ENCODE data around the gene PARD6B.

DNA sequence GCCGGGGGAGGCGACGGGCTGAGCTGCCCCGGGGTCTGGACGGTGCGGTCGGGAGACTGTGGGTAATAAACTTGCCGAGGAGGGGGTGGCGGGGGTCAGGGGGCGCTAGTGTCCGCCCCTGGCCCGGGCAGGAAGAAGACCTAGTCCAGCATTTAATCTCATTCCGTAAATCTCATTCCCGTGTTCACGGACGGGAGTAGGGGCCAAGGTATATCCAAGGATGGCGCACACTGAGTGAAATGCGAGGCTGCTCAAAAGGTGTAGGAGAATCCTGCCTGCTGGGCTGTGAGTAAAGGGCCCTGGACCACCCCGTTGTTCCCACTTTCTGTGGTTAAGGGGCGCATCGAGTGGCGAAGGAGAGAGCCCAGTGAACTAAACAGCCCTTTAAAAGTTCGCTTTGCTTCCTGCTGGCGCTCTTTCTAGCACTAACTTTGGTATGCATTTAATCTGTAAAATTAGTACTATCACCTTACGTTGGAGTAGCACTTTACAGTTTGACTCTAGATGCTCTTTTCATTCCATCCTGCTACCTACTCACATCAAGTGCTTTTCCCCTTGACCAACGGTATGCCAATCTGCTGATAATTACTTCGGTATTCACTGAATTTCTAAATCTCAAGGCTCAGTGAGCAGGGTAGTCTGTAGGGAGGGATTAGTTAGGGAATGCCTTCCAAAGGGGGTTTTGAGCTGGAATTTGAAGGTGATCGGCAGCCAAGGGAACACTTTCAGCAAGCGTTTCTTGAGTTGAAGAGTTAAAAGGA, 730 bp downstream of the PARD6B start:
- TF ChIP-seq, protein P1, sequence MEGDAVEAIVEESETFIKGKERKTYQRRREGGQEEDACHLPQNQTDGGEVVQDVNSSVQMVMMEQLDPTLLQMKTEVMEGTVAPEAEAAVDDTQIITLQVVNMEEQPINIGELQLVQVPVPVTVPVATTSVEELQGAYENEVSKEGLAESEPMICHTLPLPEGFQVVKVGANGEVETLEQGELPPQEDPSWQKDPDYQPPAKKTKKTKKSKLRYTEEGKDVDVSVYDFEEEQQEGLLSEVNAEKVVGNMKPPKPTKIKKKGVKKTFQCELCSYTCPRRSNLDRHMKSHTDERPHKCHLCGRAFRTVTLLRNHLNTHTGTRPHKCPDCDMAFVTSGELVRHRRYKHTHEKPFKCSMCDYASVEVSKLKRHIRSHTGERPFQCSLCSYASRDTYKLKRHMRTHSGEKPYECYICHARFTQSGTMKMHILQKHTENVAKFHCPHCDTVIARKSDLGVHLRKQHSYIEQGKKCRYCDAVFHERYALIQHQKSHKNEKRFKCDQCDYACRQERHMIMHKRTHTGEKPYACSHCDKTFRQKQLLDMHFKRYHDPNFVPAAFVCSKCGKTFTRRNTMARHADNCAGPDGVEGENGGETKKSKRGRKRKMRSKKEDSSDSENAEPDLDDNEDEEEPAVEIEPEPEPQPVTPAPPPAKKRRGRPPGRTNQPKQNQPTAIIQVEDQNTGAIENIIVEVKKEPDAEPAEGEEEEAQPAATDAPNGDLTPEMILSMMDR (IDR thresholded peaks at IDR 0.05 in 2 of 3, conservative IDR thresholded peaks at IDR 0.05 in 1 of 3; ENCODE audit: borderline replicate concordance in 1 of 3, insufficient read depth in 1 of 3, low read depth in 2 of 3, low read length in 2 of 3): no peak
- TF ChIP-seq EZH2 (IDR thresholded peaks at IDR 0.05) (no peak), POLR2AphosphoS5 (IDR thresholded peaks at IDR 0.05; ENCODE audit: low read depth, low read length) (no peak), POLR2A (IDR thresholded peaks at IDR 0.05; ENCODE audit: borderline replicate concordance, extremely low read depth, insufficient read depth, insufficient read length) (no peak), SP1 (IDR thresholded peaks at IDR 0.05; ENCODE audit: low read depth) (no peak), ZNF274 (IDR thresholded peaks at IDR 0.05; ENCODE audit: low read depth, low read length) (no peak), YY1 (IDR thresholded peaks at IDR 0.05; ENCODE audit: extremely low read depth, insufficient replicate concordance, low read depth, low read length) (no peak), EZH2phosphoT487 (IDR thresholded peaks at IDR 0.05; ENCODE audit: borderline replicate concordance) (no peak), ZFX (IDR thresholded peaks at IDR 0.05) (peak; percentile 55; the same call in 1 of the 2 replicates)
- TF ChIP-seq, protein P2, sequence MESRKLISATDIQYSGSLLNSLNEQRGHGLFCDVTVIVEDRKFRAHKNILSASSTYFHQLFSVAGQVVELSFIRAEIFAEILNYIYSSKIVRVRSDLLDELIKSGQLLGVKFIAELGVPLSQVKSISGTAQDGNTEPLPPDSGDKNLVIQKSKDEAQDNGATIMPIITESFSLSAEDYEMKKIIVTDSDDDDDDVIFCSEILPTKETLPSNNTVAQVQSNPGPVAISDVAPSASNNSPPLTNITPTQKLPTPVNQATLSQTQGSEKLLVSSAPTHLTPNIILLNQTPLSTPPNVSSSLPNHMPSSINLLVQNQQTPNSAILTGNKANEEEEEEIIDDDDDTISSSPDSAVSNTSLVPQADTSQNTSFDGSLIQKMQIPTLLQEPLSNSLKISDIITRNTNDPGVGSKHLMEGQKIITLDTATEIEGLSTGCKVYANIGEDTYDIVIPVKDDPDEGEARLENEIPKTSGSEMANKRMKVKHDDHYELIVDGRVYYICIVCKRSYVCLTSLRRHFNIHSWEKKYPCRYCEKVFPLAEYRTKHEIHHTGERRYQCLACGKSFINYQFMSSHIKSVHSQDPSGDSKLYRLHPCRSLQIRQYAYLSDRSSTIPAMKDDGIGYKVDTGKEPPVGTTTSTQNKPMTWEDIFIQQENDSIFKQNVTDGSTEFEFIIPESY (IDR thresholded peaks at IDR 0.05; ENCODE audit: extremely low read depth, insufficient replicate concordance, low read length): no peak

All from HCT116 (cell line).